Measurements from ENCODE around the gene COL5A3.
"Not testable (repeated sequence)": the region's sequence is repeated elsewhere in the genome, so short reads cannot be mapped to it uniquely, and the experiment has no call there.

Gene COL5A3

GRCh38 chr19:9968820-9969687 is 41.2 kb downstream of the COL5A3 start:
- DNase-seq: no peak

DNA sequence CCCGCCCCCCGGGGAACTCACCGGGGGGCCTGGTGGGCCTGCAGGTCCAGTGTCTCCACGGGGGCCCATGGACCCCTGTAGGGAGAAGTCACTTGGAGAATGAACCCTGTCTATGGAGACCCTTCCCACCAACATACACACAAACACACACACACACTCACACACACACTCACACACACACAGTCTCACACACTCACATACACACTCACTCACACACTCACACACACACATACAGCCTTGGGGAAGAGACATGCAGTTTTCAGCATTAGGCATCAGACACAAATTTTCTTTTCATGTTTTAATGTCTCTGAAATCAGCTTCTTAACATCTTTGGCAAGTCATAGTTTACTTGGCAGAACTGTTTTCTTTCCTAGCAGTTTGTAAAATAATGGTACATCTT is 43.0 kb downstream of the COL5A3 start:
- DNase-seq: no peak

DNA sequence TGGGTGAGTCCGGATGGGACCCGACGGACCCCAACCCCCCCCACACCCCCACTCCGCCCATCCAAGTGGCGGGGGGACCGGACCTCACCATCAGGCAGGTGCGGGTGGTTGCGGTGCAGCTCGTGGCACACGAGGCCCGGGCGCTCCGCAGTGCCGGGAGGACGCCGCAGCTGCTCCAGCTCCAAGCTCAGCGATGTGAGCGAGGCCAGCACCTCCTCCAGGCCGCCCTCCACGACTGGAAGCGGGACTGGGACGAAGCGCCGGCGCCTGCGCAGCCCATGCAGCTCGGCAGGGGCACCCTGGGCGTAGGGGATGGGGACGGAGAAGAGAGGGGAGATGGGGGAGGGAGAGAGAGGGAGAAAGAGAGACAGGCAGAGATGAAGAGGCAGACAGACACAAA is 43.9 kb downstream of the COL5A3 start:
- DNase-seq: no peak

GRCh38 chr19:9966024-9966423 is 44.3 kb downstream of the COL5A3 start:
- no peak for DNase-seq

DNA sequence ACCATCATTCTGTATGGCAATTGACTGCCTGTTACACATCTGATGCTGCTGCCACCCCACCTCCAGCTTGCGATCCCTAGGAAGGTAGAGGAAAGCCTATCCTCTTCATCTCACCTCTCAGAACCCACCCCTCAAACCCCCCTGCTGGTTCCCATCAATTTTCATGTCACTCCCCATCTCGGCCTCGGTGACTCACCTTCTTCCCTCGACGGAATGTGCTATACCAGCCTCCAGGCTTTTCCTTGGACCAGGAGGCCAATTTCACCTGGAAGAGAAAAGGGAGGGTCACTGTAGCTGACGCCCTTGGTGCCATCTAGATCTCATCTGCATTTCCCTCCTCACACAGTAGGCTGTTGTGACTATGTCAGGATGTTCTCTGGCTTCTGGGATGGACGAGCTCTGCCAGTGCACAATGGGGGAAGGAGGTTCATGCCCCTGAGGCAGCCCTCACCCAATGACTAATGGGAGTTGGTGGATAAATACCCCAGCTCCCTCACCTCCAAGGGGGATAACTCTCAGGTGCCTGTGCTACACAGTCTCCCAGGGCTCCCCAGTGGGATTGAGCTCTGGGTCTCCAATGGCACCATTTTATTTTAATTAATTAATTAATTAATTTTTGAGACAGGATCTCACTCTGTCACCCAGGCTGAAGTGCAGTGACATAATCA is 47.5 kb downstream of the COL5A3 start:
- DNase-seq: no peak

DNA sequence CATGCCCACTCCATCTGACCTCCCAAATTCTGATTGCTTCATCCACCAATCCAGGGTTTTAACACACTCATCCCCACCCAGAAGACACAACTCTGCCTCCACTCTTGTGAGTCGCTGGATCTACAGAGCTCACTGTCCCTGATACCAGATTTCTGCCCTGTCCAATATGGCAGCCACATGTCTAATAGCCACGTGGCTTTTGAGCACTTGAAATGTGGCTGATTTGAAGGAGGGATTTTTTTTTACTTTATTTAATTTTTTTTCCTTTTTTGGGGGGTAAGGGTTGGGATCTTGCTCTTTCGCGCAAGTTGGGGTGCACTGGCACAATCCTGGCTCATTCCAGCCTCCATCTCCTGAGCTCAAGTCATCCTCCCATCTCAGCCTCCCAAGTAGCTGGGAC is 49.2 kb downstream of the COL5A3 start:
- DNase-seq: no peak

GRCh38 chr19:9958379-9958821 is 51.9 kb downstream of the COL5A3 start:
- DNase-seq: no peak

GRCh38 chr19:9956956-9957355 is 53.3 kb downstream of the COL5A3 start:
- DNase-seq: no peak

DNA sequence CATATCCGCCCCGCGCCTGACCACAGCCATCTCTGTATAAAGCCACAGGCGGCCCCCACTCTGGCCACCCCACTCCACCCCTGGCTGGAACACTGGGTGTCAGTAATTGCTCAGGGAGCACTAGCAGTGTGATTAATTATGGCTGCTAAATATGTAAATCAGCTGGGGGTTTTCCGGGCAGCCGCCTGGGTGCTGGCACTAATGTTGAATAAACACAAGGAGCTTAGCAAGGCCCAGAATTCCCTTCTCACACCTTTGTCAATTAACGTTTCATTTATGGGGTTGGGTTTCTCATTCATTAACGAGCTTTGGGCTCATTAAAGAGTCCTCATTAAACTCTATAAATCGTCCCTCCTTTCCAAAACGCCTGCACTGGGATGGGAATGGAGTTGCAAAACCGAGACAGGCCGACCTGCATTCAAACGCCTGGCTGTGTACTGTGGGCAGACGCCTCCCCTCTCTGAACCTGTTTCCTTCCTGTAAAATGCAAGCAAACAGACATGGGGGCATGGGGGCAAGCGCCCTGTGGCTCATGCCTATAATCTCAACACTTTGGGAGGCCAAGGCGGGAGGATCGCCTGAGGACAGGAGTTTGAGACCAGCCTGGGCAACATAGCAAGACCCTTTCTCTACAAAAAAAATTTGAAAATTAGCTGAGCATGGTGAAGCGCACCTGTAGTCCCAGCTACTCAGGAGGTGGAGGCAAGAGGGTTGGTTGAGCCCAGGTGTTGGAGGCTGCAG is 56.3 kb downstream of the COL5A3 start:
- DNase-seq: no peak

DNA sequence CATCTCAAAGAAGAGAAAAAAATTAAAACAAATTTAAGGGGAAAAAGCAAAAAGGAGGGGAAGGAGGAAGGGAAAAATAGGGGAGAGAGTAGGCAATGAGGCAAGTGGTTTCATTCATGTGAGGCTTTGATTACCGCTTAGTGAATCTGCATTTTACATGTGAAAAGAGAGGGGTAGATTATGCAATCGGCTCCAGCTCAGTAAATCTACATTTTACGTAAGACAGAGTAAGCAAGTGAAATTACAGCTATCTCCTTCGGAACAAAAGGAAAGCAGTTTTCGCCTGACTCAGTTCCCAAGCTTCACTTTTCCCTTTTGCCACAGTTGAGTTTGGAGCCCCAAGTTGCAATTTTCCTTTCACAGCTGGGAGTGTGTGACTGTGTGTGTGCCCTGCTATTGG is 58.0 kb downstream of the COL5A3 start:
- no peak for DNase-seq

GRCh38 chr19:9947441-9947840 is 62.9 kb downstream of the COL5A3 start:
- no peak for DNase-seq

DNA sequence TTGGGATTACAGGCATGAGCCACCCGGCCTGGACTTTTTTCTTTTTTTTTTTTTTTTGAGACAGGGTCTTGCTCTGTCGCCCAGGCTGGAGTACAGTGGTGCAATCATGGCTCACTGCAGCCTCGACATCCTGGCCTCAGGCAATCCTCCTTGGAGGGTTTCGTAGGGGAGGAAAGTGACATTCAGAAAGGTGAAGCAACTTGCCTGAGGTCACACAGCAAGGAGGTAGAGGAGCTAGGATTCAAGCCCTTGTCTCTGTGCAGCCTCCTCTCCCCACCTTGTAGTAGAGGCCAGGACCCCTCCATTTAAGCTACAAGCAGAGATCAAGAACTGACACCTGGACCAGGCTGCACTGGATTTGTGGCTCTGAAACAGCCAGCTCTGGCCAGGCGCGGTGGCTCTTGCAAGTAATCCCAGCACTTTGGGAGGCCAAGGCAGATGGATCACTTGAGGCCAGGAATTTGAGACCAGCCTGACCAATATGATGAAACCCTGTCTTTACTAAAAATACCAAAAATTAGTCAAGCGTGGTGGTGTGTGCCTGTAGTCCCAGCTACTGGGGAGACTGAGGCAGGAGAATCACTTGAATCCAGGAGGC is 63.7 kb downstream of the COL5A3 start:
- DNase-seq: not testable (repeated sequence)

- DNase-seq: peak in 1 of 2 experiments; percentile 76
These were observed 64.9 kb downstream of the COL5A3 start for GRCh38 chr19:9945319-9945966.

- no peak for DNase-seq
These were observed 66.6 kb downstream of the COL5A3 start for GRCh38 chr19:9943744-9944143.

- no peak for DNase-seq
These were observed 68.6 kb downstream of the COL5A3 start for GRCh38 chr19:9941671-9942070.

GRCh38 chr19:9941231-9941630 is 69.1 kb downstream of the COL5A3 start:
- no peak for DNase-seq

DNA sequence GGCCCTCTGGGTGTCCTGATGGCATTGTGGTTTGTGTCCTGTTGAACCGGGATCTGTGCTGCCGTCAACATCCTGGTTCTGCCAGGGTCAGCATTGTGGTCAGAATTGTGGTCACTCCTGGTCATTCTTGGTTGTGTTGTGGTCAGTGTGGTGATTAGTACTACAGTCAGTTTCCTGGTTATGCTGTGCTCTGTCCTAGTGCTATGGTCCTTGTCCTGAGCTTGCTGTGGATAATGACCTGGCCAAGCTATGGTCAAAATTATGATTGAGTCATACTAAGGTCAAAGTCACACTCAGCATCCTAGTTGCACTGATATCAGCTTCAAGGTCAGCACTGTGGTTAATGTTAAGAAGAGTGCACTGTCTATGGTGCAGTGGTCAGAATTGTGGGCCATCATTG is 69.5 kb downstream of the COL5A3 start:
- DNase-seq: no peak

- DNase-seq: no peak
These were observed 70.9 kb downstream of the COL5A3 start for GRCh38 chr19:9939301-9939913.

DNA sequence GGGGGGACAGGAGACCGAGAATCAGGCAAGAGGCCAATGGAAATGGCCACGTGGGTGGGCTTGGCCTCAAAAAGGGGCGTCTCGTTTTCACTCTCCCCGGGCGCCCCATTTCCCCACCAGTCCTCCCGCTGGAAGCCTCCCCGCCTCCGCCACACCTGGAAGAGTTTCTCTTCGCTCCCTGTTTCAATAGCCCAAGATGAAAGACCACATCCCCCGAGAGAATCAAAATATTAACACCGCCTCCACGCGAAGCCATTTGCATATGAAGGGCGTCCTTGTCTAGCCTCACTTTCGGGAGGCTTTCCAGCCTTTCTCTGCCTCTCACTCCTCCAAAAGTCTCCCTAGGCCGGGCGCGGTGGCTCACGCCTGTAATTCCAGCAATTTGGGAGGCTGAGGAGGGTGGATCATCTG is 73.3 kb downstream of the COL5A3 start:
- no peak for DNase-seq

- no peak for DNase-seq
These were observed 73.8 kb downstream of the COL5A3 start, which contains the start of gene OLFM2 for GRCh38 chr19:9936326-9937000. TSS of gene OLFM2 (minus strand) at chr19:9936515. CDS start at chr19:9936366, 149 bp downstream.

All from NCI-H446 (cell line).